ENCODE data around the gene LRRC75A. TPM values are rescaled to one million over a fixed set of nuclear protein-coding genes. Genes with fewer than 3 reads are reported as not detected.
"Not testable (repeated sequence)": the region's sequence is repeated elsewhere in the genome, so short reads cannot be mapped to it uniquely, and the experiment has no call there.

The LRRC75A gene
- total RNA-seq, 1 donor from 2014 or later = 0.98 TPM

DNA sequence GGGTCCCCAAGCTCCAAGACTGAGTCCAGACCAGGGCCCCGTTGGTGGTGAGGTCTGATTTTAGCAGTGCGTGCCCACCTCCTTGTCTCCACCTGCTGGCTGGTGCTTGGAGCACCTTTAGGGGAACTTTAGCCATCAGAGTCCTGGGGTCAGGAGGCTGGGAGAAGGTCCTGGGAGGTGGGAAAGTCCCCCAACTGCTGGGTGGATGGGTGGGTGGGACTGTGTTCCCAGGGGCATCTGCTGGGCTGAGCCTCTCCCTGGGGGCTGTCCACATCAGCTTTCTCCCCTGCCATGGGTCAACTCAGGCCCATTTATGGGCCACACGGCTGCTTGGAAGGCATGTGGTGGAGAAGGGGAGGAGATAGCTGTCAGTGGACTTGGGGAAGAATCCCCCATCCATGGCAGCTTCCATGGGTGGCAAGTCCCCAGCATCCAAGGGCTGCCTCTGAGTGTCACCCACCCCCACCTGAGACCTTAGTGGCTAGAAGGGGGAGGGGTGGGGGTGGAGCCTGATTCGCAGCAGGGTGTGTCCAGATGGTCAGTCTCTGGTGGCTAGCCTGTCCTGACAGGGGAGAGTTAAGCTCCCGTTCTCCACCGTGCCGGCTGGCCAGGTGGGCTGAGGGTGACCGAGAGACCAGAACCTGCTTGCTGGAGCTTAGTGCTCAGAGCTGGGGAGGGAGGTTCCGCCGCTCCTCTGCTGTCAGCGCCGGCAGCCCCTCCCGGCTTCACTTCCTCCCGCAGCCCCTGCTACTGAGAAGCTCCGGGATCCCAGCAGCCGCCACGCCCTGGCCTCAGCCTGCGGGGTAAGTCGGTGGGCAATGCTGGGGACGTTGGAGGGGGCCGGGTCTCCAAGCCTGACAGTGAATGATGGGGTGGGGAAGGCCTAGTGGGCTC, 76.7 kb downstream of the LRRC75A start, which contains the start of gene TRPV2:
Gene TRPV2 (plus strand): TSS at position 541 of the 894 bp plus-strand sequence. CDS start 2,098 bp downstream, outside the sequence.
- CTCF ChIA-PET = interaction anchor here (0.6 to 4.1 kb wide), 17 partner anchors 13 to 129 kb away, joined by 3 to 64 read pairs (median 4); partner anchors contain the start of gene UBB

GRCh38 chr17:16407911-16408588, 83.9 kb downstream of the LRRC75A start:
- Mint-ChIP-seq H3K36me3 (ENCODE audit: low read depth) (no peaks in the 10 kb centered on the region), H3K27me3 (peaks cover 15% of the 10 kb centered on the region), H3K4me3 (peak overlapping the region; percentile 36), H3K4me1 (peaks cover 19% of the 10 kb centered on the region), H3K9me3 (no peaks in the 10 kb centered on the region), H3K27ac (no peak overlapping the region)
- peak; percentile 85 for ATAC-seq (ENCODE audit: low read depth)
- intact Hi-C loops (cut with micrococcal nuclease) = loop anchor here (1.0 kb wide), 1 partner anchor 10 kb away; no protein-coding TSS in a partner anchor
- POLR2A ChIA-PET = interaction anchor here (0.6 to 1.1 kb wide), 3 partner anchors 9 to 120 kb away, joined by 3 to 4 read pairs (median 3); no protein-coding TSS in a partner anchor
- CTCF ChIA-PET = no interaction called here
- DNase-seq = peak; percentile 34
- TF ChIP-seq CTCF (IDR thresholded peaks at IDR 0.05) = no peak

More for the DNA sequence above, 76.7 kb downstream of the LRRC75A start, which contains the start of gene TRPV2:
- Mint-ChIP-seq H3K4me1 (peaks cover 41% of the 10 kb centered on the region), H3K27ac (peak within 1 kb of the TSS; percentile 97), H3K36me3 (ENCODE audit: low read depth) (peaks cover 23% of the 10 kb centered on the region), H3K27me3 (no peaks in the 10 kb centered on the region), H3K4me3 (peak within 1 kb of the TSS; percentile 95), H3K9me3 (no peaks in the 10 kb centered on the region)
- TF ChIP-seq CTCF (IDR thresholded peaks at IDR 0.05) = no peak
- DNase-seq = peak; percentile 51
- POLR2A ChIA-PET = interaction anchor here (0.6 to 7.2 kb wide), 18 partner anchors 8 to 201 kb away, joined by 3 to 105 read pairs (median 6); partner anchors contain the start of genes CENPV and UBB
- ATAC-seq (ENCODE audit: low read depth) = peak; percentile 41
- intact Hi-C loops (cut with micrococcal nuclease) = loop anchor here (1.0 kb wide), 3 partner anchors 23 to 52 kb away; no protein-coding TSS in a partner anchor

GRCh38 chr17:16406742-16407674, 85.0 kb downstream of the LRRC75A start:
- ChIA-PET POLR2A (interaction anchor here (0.6 to 1.3 kb wide), 2 partner anchors 9 to 121 kb away, joined by 3 read pairs; no protein-coding TSS in a partner anchor), CTCF (no interaction called here)
- TF ChIP-seq CTCF (IDR thresholded peaks at IDR 0.05) = no peak
- H3K4me3 Mint-ChIP-seq = peak overlapping the region; percentile 61
- H3K27me3 Mint-ChIP-seq = peaks cover 15% of the 10 kb centered on the region
- no peak for ATAC-seq (ENCODE audit: low read depth)
- DNase-seq = no peak
- H3K27ac Mint-ChIP-seq = no peak overlapping the region
- no peaks in the 10 kb centered on the region for H3K36me3 Mint-ChIP-seq (ENCODE audit: low read depth)
- intact Hi-C loops (cut with micrococcal nuclease) = no loop called here
- peaks cover 19% of the 10 kb centered on the region for H3K4me1 Mint-ChIP-seq
- H3K9me3 Mint-ChIP-seq = no peaks in the 10 kb centered on the region

DNA sequence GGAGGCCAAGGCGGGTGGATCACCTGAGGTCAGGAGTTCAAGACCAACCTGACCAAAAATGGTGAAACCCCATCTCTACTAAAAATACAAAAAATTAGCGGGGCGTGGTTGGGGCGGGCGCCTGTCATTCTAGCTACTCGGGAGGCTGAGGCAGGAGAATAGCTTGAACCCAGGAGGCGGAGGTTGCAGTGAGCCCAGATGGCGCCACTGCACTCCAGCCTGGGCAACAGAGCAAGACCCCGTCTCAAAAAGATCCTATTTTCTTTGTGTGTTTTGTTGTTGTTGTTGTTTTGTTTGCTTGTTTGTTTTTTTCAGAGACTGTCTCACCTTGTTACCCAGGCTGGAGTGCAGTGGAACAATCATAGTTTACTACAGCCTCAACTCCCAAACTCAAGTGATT, 88.1 kb downstream of the LRRC75A start:
- CTCF ChIA-PET; H3K36me3 Mint-ChIP-seq (ENCODE audit: low read depth); H3K9me3 Mint-ChIP-seq; H3K27ac Mint-ChIP-seq; H3K4me3 Mint-ChIP-seq; DNase-seq; intact Hi-C loops (cut with micrococcal nuclease); ATAC-seq (ENCODE audit: low read depth): not testable (repeated sequence)
- Mint-ChIP-seq H3K4me1 (peaks cover 20% of the 10 kb centered on the region), H3K27me3 (peaks cover 15% of the 10 kb centered on the region)
- POLR2A ChIA-PET = interaction anchor here (0.6 kb wide), 1 partner anchor 11 kb away, joined by 3 read pairs; no protein-coding TSS in a partner anchor

Measured in activated B cell treated with CpG ODN at 0.5 μM for 24 hours (primary cell).